ENCODE data around the gene CYRIA.

DNA sequence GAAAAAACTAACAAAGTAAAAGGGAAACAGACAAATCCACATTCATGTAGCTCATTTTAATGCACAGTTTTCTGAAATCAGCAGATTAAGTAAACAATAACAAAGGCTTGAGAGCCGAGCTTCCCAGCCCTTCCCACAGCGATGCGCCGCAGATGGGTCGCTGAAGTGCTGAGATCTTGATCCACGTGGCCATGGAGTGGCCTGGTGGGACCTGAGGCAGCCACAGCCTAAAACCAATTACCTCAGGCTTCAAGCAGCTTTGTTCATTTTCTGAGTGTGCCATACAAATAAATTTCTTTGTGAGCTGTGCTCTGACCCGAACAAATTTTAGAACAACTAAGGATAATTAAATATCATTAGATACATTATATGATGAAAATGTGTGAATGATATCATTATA, 25.6 kb upstream of the CYRIA start:
- TF ChIP-seq, protein P1, sequence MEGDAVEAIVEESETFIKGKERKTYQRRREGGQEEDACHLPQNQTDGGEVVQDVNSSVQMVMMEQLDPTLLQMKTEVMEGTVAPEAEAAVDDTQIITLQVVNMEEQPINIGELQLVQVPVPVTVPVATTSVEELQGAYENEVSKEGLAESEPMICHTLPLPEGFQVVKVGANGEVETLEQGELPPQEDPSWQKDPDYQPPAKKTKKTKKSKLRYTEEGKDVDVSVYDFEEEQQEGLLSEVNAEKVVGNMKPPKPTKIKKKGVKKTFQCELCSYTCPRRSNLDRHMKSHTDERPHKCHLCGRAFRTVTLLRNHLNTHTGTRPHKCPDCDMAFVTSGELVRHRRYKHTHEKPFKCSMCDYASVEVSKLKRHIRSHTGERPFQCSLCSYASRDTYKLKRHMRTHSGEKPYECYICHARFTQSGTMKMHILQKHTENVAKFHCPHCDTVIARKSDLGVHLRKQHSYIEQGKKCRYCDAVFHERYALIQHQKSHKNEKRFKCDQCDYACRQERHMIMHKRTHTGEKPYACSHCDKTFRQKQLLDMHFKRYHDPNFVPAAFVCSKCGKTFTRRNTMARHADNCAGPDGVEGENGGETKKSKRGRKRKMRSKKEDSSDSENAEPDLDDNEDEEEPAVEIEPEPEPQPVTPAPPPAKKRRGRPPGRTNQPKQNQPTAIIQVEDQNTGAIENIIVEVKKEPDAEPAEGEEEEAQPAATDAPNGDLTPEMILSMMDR (IDR thresholded peaks at IDR 0.05), result no peak
- no peak for TF ChIP-seq POLR2A (IDR thresholded peaks at IDR 0.05)

Data from ovary (tissue), 3 donors.